HG02870 (cell line): Measurements from ENCODE around the gene SMPD1.

Experiments
- ATAC-seq: cut with Tn5 transposase; IDR thresholded peaks from one replicate; pipeline ENCODE4 v1.9.1; 2021; ENCODE audit warnings: mild to moderate bottlenecking, moderate library complexity; ENCODE audit not compliant: unreplicated experiment

Gene SMPD1

GRCh38 chr11:6410695-6411430 lies 20.6 kb downstream of the SMPD1 start:
- no peak for ATAC-seq

GRCh38 chr11:6411594-6412031 lies 21.3 kb downstream of the SMPD1 start:
- ATAC-seq, result no peak

- no peak for ATAC-seq
These were observed 23.5 kb downstream of the SMPD1 start for GRCh38 chr11:6413791-6414201.

GRCh38 chr11:6414874-6415328 lies 24.6 kb downstream of the SMPD1 start:
- peak; percentile 40 for ATAC-seq

DNA sequence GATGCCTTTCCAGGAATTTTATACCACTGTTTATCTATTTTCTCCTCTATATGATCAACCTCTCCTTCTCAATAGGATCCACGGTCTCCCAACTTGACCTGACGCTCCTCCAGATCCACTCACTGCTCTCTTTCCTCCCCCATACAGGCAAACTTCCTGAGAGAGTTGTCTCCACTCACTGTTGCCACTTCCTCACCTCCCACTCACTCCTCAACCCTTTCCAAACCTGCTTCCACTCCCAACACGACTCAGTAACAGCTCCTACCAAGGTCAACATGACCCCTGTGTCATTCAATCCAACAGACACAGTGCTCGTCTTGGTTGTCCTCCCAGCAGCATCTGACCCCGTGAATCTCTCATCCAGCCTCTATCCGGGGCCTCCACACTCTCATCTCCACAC lies 25.5 kb downstream of the SMPD1 start:
- no peak for ATAC-seq

GRCh38 chr11:6417907-6418556 lies 27.8 kb downstream of the SMPD1 start:
- no peak for ATAC-seq

DNA sequence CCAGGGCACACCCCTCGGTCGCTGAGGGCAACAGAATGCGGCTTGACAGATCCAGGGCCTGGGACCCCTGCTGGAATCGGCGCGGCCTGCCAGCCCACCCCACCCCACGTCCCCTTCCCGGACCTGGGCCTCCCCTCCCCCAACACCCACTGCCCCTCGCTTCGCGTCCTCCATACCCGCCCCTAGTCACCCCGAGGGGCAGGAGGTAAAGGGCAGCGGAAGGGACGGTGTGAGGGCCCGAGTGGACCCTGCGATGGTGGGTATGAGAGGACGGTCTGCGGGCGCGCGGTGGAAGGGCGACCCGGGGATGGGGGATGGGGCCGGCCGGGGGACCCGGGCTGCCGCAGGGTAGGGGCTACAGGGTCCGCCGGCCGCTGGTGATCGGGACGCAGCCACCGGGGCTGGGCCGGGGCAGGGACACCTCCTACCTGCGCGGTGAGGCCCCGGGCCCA lies 28.3 kb downstream of the SMPD1 start:
- ATAC-seq, result peak; percentile 22

DNA sequence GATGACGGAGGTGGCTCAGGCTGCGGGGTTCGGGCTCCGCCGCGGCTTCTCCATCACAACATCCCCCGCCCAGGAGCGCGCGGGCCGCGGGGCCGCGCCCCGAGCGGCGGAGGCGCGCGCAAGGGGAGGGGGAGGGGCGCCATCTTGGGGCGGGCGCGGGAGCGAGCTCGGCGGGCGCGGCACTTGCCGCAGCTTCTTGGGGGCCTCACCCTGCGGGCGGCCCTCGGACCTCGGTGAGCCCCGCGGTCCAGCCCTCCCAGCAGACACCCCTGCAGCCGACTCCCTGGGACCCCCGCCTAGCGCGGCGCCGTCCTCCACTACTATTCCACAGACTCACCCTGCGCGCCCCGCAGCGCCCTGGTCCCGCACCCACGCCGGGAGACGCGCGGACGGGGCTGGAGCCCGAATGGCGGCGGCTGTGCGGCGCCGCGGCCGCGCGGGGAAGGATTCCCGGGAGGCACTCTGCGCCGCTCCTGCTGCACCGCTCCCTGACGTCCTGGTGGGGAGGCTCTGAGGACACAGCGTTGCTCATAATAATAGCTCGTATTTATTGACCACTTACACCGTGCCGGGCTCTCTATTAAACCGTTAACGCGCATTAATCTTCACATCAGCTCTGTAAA lies 28.8 kb downstream of the SMPD1 start, which contains the start of gene APBB1:
Gene APBB1, minus strand, starts transcription at position 86 of the 623 bp plus-strand sequence. CDS start 7,747 bp downstream, outside the sequence.
- ATAC-seq, result peak; percentile 52

- no peak for ATAC-seq
These were observed 30.4 kb downstream of the SMPD1 start for GRCh38 chr11:6420677-6421076.

DNA sequence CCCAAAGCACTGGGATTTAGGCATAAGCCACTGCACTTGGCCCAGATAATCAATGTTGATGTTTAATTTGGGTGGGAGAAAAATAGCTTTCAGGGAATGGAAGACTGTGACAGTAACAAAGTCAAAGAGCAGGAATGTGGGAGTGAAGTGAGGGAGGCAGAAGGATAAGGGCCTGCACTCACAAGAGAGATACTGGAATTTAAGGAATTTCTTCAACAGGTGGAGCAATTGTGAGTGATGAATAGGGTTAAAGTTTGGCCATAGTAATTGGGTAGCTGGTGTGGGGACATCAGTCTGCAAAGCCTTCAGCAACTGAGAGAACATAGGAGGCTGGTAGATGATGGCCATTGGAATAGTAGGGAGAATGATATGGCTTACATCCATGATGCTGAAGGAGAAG lies 37.2 kb downstream of the SMPD1 start:
- no peak for ATAC-seq

DNA sequence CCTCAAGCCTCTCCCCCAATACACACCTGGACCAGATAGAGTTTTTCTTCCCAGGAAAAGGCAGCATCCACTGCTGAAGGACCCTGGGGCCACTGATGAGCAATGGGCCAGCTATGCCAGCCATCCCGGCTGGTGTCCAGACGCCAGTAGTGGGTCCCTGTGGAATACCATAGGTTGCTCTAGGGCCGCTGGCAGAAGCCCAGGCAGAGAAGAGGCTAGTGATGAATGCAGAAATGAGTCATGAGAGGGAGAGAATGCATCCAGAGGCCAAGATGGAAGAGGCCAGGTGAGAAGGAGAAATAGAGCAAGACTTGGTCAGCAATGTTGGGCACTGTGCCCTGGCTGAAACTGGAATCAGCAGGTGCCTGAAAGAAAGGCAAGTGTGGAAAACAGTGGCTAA lies 41.6 kb downstream of the SMPD1 start:
- no peak for ATAC-seq

DNA sequence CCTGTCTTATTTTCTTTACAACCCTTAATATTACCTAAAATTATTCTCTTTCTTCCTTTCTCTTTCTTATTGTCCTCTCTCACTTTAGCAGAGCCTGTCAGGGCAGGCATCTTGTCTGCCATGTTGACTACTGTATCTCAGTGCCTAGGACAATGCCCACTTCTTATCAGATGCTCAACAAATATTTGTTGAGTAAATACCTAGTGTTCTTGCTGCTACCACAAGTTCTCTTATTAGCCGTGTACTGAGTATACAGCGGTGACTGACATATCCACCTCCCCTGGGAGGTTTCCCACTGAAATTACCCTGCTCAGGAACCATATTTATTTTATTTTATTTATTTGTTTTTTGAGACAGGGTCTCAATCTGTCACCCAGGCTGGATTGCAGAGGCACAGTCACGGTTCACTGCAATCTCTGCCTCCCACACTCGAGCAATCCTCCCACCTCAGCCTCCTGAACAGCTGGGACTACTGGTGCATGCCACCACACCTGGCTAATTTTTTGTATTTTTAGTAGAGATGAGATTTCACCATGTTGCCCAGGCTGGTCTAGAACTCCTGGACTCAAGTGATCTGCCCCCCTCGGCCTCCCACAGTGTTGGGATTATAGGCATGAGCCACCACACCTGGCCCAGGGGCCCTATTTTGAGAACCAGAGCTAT lies 43.9 kb downstream of the SMPD1 start:
- no peak for ATAC-seq

- ATAC-seq, result no peak
These were observed 47.1 kb downstream of the SMPD1 start for GRCh38 chr11:6437423-6437822.

DNA sequence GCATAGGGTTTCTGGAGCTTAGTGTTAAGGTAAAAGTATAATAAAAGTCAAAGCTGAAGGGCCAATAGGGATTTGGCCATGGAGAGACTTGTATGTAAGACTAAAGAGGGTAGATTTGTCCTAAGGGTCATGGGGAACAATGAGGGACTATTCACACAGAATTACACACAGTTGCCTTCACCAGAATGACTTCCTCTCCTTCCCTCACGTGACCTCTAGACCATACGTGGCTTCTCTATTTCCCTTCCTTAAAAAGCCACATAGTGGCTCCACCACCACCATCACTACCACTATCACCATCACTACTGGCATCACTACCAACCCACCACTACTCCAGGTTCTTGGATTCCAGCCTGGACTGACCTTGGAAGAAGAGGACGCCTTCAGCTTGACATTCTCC lies 47.7 kb downstream of the SMPD1 start:
- no peak for ATAC-seq

DNA sequence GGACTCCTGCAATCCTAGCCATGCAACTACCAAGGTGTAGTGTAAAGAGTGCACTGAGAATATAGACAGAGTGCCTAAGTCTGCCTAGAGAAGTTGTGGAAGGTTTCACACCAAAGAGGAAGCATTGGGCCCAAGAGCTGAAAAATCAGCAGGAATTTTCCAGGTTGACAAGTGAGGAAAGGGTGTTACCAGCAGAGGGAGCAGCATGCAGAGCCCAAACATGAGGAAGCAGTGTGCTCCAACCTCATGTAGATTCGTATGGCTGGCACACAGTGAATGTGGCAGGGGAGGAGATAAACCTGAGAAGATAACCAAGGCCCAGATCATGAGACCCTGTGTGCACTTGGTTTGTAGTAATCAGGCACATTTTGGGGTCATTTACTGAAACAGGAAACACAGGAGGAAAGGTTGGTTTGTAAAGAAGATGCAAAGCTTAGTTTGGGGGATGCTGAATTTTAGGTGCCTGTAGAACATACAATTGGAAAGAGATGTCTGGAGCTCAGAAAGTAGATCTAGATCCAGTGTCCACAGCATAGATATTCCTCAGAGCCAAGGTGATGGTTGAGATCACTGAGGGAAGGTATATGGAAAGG lies 48.8 kb downstream of the SMPD1 start:
- ATAC-seq, result no peak

DNA sequence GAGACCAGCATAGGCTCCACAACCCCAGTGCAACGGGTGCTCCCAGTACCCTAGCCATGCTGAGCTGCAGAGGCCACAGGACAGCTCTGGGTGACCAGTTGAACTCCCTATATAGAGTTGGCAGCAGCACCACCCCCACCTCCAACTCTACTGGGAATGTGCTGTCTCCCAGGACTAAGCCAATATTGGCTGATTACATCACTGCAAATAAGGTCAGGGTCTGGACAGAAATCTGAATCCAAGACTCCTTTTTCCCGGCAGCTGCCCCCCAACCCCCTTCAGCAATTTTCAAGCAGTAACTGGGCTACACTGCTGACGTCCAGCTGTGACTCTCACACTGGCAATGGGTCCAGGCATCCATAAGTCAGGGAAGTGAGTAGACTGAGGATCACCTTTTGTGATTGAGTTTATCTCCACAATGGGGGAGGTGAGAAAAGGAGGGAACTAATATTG lies 50.7 kb downstream of the SMPD1 start, which contains the start of gene HPX:
Gene HPX, minus strand, starts transcription at position 82 of the 453 bp plus-strand sequence. Its CDS starts 24 bp downstream, at position 58.
- ATAC-seq, result no peak

DNA sequence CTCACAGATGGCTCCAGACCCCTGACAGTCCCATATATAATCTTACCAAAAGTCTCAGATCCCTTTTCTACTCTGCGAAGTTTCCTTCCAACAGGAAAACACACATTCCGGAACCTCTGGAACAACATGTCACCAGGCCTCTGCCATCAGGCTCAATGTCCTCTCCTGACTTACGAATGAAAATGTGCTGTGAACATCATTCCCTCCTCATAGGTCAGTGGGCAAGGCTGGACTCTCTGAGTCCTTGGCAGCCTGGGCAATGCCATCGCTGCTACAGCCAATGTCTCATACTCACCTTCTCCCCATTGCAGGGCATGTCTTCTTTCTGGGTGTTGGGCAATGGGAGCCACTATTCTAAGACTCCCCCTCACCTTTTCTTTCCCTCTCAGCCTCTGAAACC lies 52.2 kb downstream of the SMPD1 start:
- no peak for ATAC-seq

GRCh38 chr11:6443269-6444003 lies 53.2 kb downstream of the SMPD1 start:
- peak; percentile 80 for ATAC-seq
